Measurements from ENCODE around the gene NSD1. TPM values are rescaled to one million over a fixed set of nuclear protein-coding genes. Genes with fewer than 3 reads are reported as not detected.
A peak's percentile ranks its signal among the peaks of the same experiment; 100 is the strongest.

NSD1 gene
- total RNA-seq, 1 donor from 2014 or later: 45.7 TPM

GRCh38 chr5:177096162-177097015 is 37.2 kb upstream of the NSD1 start:
- DNase-seq (ENCODE audit: low spot score): no peak

- DNase-seq (ENCODE audit: low spot score): no peak
Observed at GRCh38 chr5:177097016-177097985, 36.3 kb upstream of the NSD1 start.

- DNase-seq (ENCODE audit: low spot score): no peak
Observed at GRCh38 chr5:177098120-177098469, 35.5 kb upstream of the NSD1 start.

GRCh38 chr5:177098470-177099141 is 35.0 kb upstream of the NSD1 start:
- DNase-seq (ENCODE audit: low spot score): peak; percentile 61

DNA sequence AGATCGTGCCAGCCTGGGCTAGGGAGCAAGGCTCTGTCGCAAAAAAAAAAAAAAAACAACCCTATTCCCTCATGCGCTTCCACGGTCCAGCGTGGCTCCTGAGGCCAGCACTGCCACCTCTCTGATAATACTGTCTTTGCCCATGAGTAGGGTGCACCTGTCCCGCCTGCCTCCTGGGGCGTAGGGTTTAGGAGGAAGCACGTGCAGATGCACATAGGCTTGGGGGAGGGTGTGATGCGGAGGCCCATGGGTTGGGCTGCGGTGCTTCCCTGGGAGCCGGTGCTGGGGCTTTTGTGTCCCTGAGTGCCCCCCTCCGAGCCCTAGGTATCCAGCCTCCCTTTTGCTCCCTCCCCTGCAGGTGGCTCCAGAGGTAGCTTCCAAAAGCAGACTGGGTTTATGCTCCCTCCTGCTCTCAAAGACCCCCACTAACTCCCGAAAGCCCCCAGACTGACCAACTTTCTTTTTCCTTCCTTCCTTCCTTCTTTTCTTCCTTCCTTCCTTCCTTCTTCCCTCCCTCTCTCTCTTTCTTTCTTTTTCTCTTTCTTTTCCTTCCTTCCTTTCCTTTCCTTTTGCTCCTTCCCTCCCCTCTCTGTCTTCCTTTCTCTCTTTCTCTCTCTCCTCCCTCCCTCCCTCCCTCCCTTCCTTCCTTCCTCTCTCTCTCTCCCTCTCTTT is 34.0 kb upstream of the NSD1 start:
- no peak for DNase-seq (ENCODE audit: low spot score)

- DNase-seq (ENCODE audit: low spot score): no peak
Observed at GRCh38 chr5:177100714-177101121, 32.9 kb upstream of the NSD1 start.

DNA sequence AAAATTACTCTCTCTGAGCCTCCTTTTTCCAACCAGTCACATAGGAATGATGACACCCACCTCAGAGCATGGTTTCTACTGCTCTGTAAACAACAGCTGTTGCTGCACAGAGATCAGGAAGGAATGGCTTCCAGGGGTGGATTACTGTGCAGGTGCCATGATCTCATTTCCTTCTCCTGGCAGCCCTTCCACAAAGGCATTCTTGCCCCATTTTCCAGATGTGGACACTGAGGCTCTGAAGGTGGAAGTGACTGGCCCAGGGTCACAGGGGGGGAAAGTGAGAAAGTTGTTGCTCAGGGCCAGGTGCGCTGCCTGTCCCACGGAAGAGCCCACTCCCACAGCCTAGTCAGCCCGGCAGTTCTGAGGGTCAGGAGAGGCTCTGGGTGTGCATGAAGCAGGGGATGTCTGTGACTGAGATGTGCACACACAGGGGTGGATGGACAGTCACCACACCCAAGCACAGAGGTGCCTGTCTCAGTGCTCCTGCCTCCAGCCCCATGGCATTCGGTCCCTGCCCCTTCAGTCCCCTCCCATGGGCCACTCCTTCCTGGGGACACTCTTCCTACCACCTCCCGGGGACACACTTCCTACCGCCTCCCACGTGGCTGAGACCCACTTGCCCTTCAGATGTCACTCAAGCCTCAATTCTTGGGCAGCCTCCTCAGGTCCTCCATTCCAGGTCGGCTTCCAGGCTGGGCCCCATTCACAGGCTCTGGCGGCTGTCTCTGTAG is 29.9 kb upstream of the NSD1 start:
- no peak for DNase-seq (ENCODE audit: low spot score)

- DNase-seq (ENCODE audit: low spot score): no peak
Observed at GRCh38 chr5:177105691-177106476, 27.7 kb upstream of the NSD1 start.

GRCh38 chr5:177107159-177107558 is 26.4 kb upstream of the NSD1 start:
- DNase-seq (ENCODE audit: low spot score): no peak

GRCh38 chr5:177109810-177110209 is 23.8 kb upstream of the NSD1 start:
- no peak for DNase-seq (ENCODE audit: low spot score)

GRCh38 chr5:177111720-177112394 is 21.7 kb upstream of the NSD1 start:
- DNase-seq (ENCODE audit: low spot score): no peak

DNA sequence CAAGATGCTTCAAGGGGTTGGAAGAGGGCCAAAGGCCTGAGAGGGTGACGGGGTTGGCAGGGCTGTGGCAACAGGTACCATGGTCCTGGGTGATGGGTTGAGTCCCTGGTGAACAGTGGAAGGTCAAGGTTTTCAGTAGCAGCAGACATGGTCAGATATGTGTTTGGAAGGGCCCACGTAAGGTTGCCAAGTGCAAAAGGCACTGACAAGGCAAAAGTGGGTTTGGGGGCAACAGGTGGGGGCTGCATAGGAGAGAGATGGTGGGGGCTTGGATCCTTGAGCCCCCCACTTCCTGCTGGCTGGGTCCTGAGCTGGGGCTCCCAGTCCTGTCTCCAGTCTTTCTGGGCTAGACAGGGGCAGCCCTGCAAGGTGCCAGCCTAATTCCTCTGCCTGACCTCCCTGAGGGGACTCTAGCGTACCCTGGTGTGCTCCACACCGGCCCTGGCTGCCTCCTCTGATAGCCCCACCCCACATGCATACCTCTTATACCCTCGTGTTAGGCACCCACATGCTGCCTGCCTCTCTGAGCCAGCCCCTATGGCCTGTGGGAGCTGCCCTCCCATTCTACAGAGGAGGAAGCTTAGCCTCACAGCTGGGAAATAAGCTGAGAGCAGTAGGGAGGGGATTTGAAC is 20.9 kb upstream of the NSD1 start:
- DNase-seq (ENCODE audit: low spot score): no peak

- DNase-seq (ENCODE audit: low spot score): peak; percentile 79
Observed at GRCh38 chr5:177113566-177114424, 19.8 kb upstream of the NSD1 start.

- DNase-seq (ENCODE audit: low spot score): peak; percentile 92
Observed at GRCh38 chr5:177116631-177117373, 16.8 kb upstream of the NSD1 start.

DNA sequence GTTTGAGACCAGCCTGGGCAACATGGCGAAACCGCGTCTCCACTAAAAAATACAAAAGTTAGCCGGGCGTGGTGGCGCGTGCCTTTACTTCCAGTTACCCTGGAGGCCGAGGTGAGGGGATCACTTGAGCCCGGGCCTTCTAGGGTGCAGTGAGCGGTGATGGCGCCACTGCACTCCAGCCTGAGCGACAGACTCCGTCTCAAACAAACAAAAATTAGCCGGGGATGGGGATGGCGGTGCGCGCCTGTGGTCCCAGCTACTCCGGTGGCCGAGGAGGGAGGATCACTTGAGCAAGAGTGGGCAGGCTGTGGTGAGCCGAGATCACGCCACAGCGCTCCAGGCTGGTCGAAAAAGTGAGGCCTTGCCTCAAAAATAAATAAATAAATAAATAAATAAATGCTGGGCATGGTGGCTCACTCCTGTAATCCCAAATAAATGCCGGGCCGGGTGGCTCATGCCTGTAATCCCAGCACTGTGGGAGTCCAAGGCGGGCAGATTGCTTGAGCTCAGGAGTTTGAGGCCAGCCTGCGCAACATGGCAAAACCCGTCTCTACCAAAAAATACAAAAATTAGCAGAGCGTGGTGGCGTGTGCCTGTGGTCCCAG is 16.0 kb upstream of the NSD1 start:
- DNase-seq (ENCODE audit: low spot score): no peak

DNA sequence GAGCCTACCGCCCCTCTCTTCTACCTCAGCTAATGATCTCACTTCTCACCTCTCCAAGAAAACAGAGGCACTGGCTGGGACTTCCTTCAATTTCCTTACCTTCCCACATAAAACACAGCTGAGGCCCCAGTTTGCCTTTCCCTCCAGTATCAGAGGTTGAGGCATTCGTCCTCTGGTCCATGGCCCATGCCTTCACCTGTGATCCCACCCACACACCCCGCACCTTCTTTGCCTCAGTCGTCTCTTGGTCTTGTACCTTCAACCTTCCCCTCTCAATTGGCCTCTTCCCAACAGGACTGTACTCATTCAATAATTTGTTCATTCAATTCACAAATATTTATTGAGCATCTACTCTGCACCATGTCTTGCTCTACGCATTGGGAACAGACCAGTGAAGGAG is 11.0 kb upstream of the NSD1 start:
- no peak for DNase-seq (ENCODE audit: low spot score)

Data from umbilical cord (tissue), 2 donors.